Measurements from ENCODE around the gene TP63. TPM values are rescaled to one million over a fixed set of nuclear protein-coding genes. Genes with fewer than 3 reads are reported as not detected.
"Not testable (repeated sequence)": the region's sequence is repeated elsewhere in the genome, so short reads cannot be mapped to it uniquely, and the experiment has no call there.

Gene TP63
- total RNA-seq (ENCODE audit: insufficient read depth, low replicate concordance): 16.4 TPM

- no peak for DNase-seq (ENCODE audit: low spot score)
Measured at GRCh38 chr3:189631373-189631408, at the start of gene TP63. TSS of gene TP63 (plus strand) at chr3:189631389. CDS start at chr3:189631516, 127 bp downstream.

GRCh38 chr3:189582179-189582578, 49.0 kb upstream of the TP63 start:
- DNase-seq (ENCODE audit: low spot score): no peak

- DNase-seq (ENCODE audit: low spot score): no peak
Measured at GRCh38 chr3:189584645-189585044, 46.5 kb upstream of the TP63 start.

- no peak for DNase-seq (ENCODE audit: low spot score)
Measured at GRCh38 chr3:189586941-189587663, 44.1 kb upstream of the TP63 start.

- DNase-seq (ENCODE audit: low spot score): no peak
Measured at GRCh38 chr3:189587664-189588040, 43.5 kb upstream of the TP63 start.

GRCh38 chr3:189588070-189588469, 43.1 kb upstream of the TP63 start:
- DNase-seq (ENCODE audit: low spot score): peak; percentile 38

GRCh38 chr3:189588475-189589178, 42.6 kb upstream of the TP63 start:
- no peak for DNase-seq (ENCODE audit: low spot score)

GRCh38 chr3:189589179-189589569, 42.0 kb upstream of the TP63 start:
- DNase-seq (ENCODE audit: low spot score): no peak

- no peak for DNase-seq (ENCODE audit: low spot score)
Measured at GRCh38 chr3:189590223-189590622, 41.0 kb upstream of the TP63 start.

GRCh38 chr3:189593581-189593980, 37.6 kb upstream of the TP63 start:
- no peak for DNase-seq (ENCODE audit: low spot score)

- DNase-seq (ENCODE audit: low spot score): not testable (repeated sequence)
Measured at GRCh38 chr3:189596078-189596979, 34.9 kb upstream of the TP63 start.

- no peak for DNase-seq (ENCODE audit: low spot score)
Measured at GRCh38 chr3:189597918-189598317, 33.3 kb upstream of the TP63 start.

GRCh38 chr3:189598530-189599225, 32.5 kb upstream of the TP63 start:
- no peak for DNase-seq (ENCODE audit: low spot score)

GRCh38 chr3:189602471-189602870, 28.7 kb upstream of the TP63 start:
- no peak for DNase-seq (ENCODE audit: low spot score)

GRCh38 chr3:189605717-189606116, 25.5 kb upstream of the TP63 start:
- no peak for DNase-seq (ENCODE audit: low spot score)

- no peak for DNase-seq (ENCODE audit: low spot score)
Measured at GRCh38 chr3:189606774-189607173, 24.4 kb upstream of the TP63 start.

GRCh38 chr3:189612641-189613040, 18.5 kb upstream of the TP63 start:
- DNase-seq (ENCODE audit: low spot score): not testable (repeated sequence)

- no peak for DNase-seq (ENCODE audit: low spot score)
Measured at GRCh38 chr3:189613122-189613521, 18.1 kb upstream of the TP63 start.

GRCh38 chr3:189621948-189622603, 9.1 kb upstream of the TP63 start:
- DNase-seq (ENCODE audit: low spot score): no peak

- no peak for DNase-seq (ENCODE audit: low spot score)
Measured at GRCh38 chr3:189622629-189623028, 8.6 kb upstream of the TP63 start.

- no peak for DNase-seq (ENCODE audit: low spot score)
Measured at GRCh38 chr3:189624130-189624529, 7.1 kb upstream of the TP63 start.

GRCh38 chr3:189625071-189625470, 6.1 kb upstream of the TP63 start:
- DNase-seq (ENCODE audit: low spot score): no peak
